Skeletal muscle tissue (tissue), 4 donors: ENCODE measurements around the gene AGPAT2. TPM values are rescaled to one million over a fixed set of nuclear protein-coding genes. Genes with fewer than 3 reads are reported as not detected.
A peak's percentile ranks its signal among the peaks of the same experiment; 100 is the strongest.

Experiments used
- H3K27ac ChIP-seq: one replicate; pipeline ENCODE4 v1.7.0; 2013; ENCODE audit warnings: mild to moderate bottlenecking, low read depth, low read length, inconsistent platforms
- H3K27me3 ChIP-seq, 3 donors: one replicate each; pipeline ENCODE4 v1.7.0; 2013; ENCODE audit warnings: low read length in 3 of 3; ENCODE audit not compliant: control insufficient read depth in 3 of 3, insufficient read depth in 3 of 3
- H3K36me3 ChIP-seq, 3 donors: one replicate each; pipeline ENCODE4 v1.7.0; 2013; ENCODE audit warnings: low read length in 3 of 3; ENCODE audit not compliant: control insufficient read depth in 3 of 3, insufficient read depth in 3 of 3
- H3K4me1 ChIP-seq, 3 donors: one replicate each; pipeline ENCODE4 v1.7.0; 2013; ENCODE audit warnings: low read length in 3 of 3, mild to moderate bottlenecking in 3 of 3; ENCODE audit not compliant: control insufficient read depth in 3 of 3, insufficient read depth in 3 of 3
- H3K4me3 ChIP-seq, 3 donors: one replicate each; pipeline ENCODE4 v1.7.0; 2013; ENCODE audit warnings: low read length in 3 of 3
- H3K9ac ChIP-seq, 3 donors: one replicate each; pipeline ENCODE4 v1.7.0; 2013; ENCODE audit warnings: low read length in 3 of 3, mild to moderate bottlenecking in 3 of 3, moderate library complexity in 2 of 3, low read depth in 1 of 3
- H3K9me3 ChIP-seq, 3 donors: one replicate each; pipeline ENCODE4 v1.7.0; 2013; ENCODE audit warnings: low read length in 3 of 3; ENCODE audit not compliant: control insufficient read depth in 3 of 3
- total RNA-seq: library from RNA; depleted of rRNA; stranded (reverse); fragments of >200 nt; gene quantifications from one replicate; pipeline ENCODE4 v1.2.3, GENCODE V29; 2014
- donor health status: Osteomylitis.

Gene AGPAT2
- total RNA-seq, 1 donor from 2014 or later, result 27.1 TPM

GRCh38 chr9:136658849-136659535 lies 28.3 kb downstream of the AGPAT2 start:
- peak overlapping the region; percentile 0 to 73 (median 20) for H3K9ac ChIP-seq
- H3K4me1 ChIP-seq, result peaks cover 0 to 10% (median 8%) of the 10 kb centered on the region in 3 donors
- H3K27ac ChIP-seq, result peak overlapping the region; percentile 77
- peaks cover 0 to 3% (median 0%) of the 10 kb centered on the region in 3 donors for H3K36me3 ChIP-seq
- H3K27me3 ChIP-seq, result peaks cover 37 to 52% (median 47%) of the 10 kb centered on the region in 3 donors
- H3K9me3 ChIP-seq, result no peaks in the 10 kb centered on the region
- peak overlapping the region in 2 of 3 donors; percentile 14 to 54 for H3K4me3 ChIP-seq

GRCh38 chr9:136657974-136658848 lies 29.0 kb downstream of the AGPAT2 start:
- Histone ChIP-seq H3K9ac (peak overlapping the region; percentile 0 to 73 (median 20)), H3K27me3 (peaks cover 35 to 51% (median 45%) of the 10 kb centered on the region in 3 donors), H3K4me1 (peaks cover 0 to 10% (median 8%) of the 10 kb centered on the region in 3 donors), H3K36me3 (peaks cover 0 to 3% (median 0%) of the 10 kb centered on the region in 3 donors), H3K27ac (peak overlapping the region; percentile 77), H3K4me3 (peak overlapping the region in 2 of 3 donors; percentile 14 to 54), H3K9me3 (no peaks in the 10 kb centered on the region)

- Histone ChIP-seq H3K9me3 (no peaks in the 10 kb centered on the region), H3K27ac (peak overlapping the region; percentile 77), H3K4me3 (peak overlapping the region in 2 of 3 donors; percentile 2 to 14), H3K9ac (peak overlapping the region in 2 of 3 donors; percentile 45 to 73), H3K36me3 (no peaks in the 10 kb centered on the region), H3K27me3 (peaks cover 35 to 48% (median 45%) of the 10 kb centered on the region in 3 donors), H3K4me1 (peaks cover 0 to 10% (median 8%) of the 10 kb centered on the region in 3 donors)
These were observed 30.3 kb downstream of the AGPAT2 start for GRCh38 chr9:136656795-136657611.

- H3K9me3 ChIP-seq, result no peaks in the 10 kb centered on the region
- H3K27me3 ChIP-seq, result peaks cover 35 to 45% (median 45%) of the 10 kb centered on the region in 3 donors
- H3K9ac ChIP-seq, result peak overlapping the region in 2 of 3 donors; percentile 45 to 73
- H3K27ac ChIP-seq, result peak overlapping the region; percentile 77
- H3K4me3 ChIP-seq, result peak overlapping the region in 2 of 3 donors; percentile 13 to 14
- H3K36me3 ChIP-seq, result no peaks in the 10 kb centered on the region
- H3K4me1 ChIP-seq, result peaks cover 0 to 10% (median 8%) of the 10 kb centered on the region in 3 donors
These were observed 31.0 kb downstream of the AGPAT2 start for GRCh38 chr9:136656183-136656738.

GRCh38 chr9:136655536-136656182 lies 31.6 kb downstream of the AGPAT2 start:
- peaks cover 35 to 45% (median 45%) of the 10 kb centered on the region in 3 donors for H3K27me3 ChIP-seq
- peaks cover 0 to 10% (median 8%) of the 10 kb centered on the region in 3 donors for H3K4me1 ChIP-seq
- peak overlapping the region in 1 of 3 donors; percentile 35 for H3K4me3 ChIP-seq
- no peaks in the 10 kb centered on the region for H3K36me3 ChIP-seq
- peak overlapping the region in 1 of 3 donors; percentile 57 for H3K9ac ChIP-seq
- H3K9me3 ChIP-seq, result no peaks in the 10 kb centered on the region
- peak overlapping the region; percentile 80 for H3K27ac ChIP-seq

- Histone ChIP-seq H3K4me3 (peak overlapping the region in 1 of 3 donors; percentile 35), H3K27me3 (peaks cover 35 to 45% (median 45%) of the 10 kb centered on the region in 3 donors), H3K9ac (peak overlapping the region in 1 of 3 donors; percentile 57), H3K4me1 (peaks cover 0 to 10% (median 8%) of the 10 kb centered on the region in 3 donors), H3K36me3 (no peaks in the 10 kb centered on the region), H3K27ac (peak overlapping the region; percentile 80), H3K9me3 (no peaks in the 10 kb centered on the region)
These were observed 32.3 kb downstream of the AGPAT2 start for GRCh38 chr9:136654820-136655535.

- Histone ChIP-seq H3K4me1 (peaks cover 0 to 16% (median 8%) of the 10 kb centered on the region in 3 donors), H3K27ac (peak overlapping the region; percentile 30), H3K9ac (no peak overlapping the region), H3K27me3 (peaks cover 29 to 35% (median 31%) of the 10 kb centered on the region in 3 donors), H3K9me3 (no peaks in the 10 kb centered on the region), H3K4me3 (no peak overlapping the region), H3K36me3 (no peaks in the 10 kb centered on the region)
These were observed 33.8 kb downstream of the AGPAT2 start for GRCh38 chr9:136653323-136654079.

- Histone ChIP-seq H3K4me1 (peaks cover 0 to 16% (median 8%) of the 10 kb centered on the region in 3 donors), H3K9ac (no peak overlapping the region), H3K9me3 (no peaks in the 10 kb centered on the region), H3K4me3 (no peak overlapping the region), H3K36me3 (no peaks in the 10 kb centered on the region), H3K27ac (no peak overlapping the region), H3K27me3 (peaks cover 14 to 19% (median 15%) of the 10 kb centered on the region in 3 donors)
These were observed 35.4 kb downstream of the AGPAT2 start for GRCh38 chr9:136651860-136652259.
